GM12878 (cell line): Measurements from ENCODE around the gene BMF. TPM values are rescaled to one million over a fixed set of nuclear protein-coding genes. Genes with fewer than 3 reads are reported as not detected.

ENCODE experiments used
- ATAC-seq: fragments of 200-7000 bp; cut with Tn5 transposase; 3 replicates; pipeline ENCODE4 v1.9.1; 2020; ENCODE audit warnings: mild to moderate bottlenecking, moderate library complexity
- BruUV-seq: library from RNA; stranded (reverse); fragments of 400-500 nt; replicated peaks from 2 replicates; lab custom pipeline; 2021; lab: Mats Ljungman, UMichigan
- CTCF ChIA-PET: fragments of 300-600 bp; sonication (Branson Sonifier 250); formaldehyde crosslinking; extraction: SDS; loops from one replicate; lab custom pipeline; 2021; ENCODE audit warnings: inconsistent platforms; lab: Yijun Ruan, JAX
- POLR2A ChIA-PET: fragments of 350-600 bp; formaldehyde crosslinking; extraction: SDS; loops from one replicate; lab custom pipeline; 2021; ENCODE audit warnings: inconsistent platforms; lab: Charles Lee
- RAD21 ChIA-PET: fragments of 300-600 bp; sonication (Branson Sonifier 250); formaldehyde crosslinking; loops from one replicate; lab custom pipeline; 2023; ENCODE audit warnings: antibody characterized with exemption; ENCODE audit not compliant: unreplicated experiment; lab: Charles Lee
- SMC1A ChIA-PET: fragments of 300-600 bp; sonication (Branson Sonifier 250); formaldehyde crosslinking; loops from one replicate; lab custom pipeline; 2023; ENCODE audit not compliant: unreplicated experiment, uncharacterized antibody; lab: Charles Lee
- DNase-seq: peaks from one replicate; pipeline ENCODE4 v3.0.0-alpha.2; 2011; ENCODE audit warnings: low read depth, low spot score
- FAIRE-seq: peaks from 3 replicates; lab custom pipeline; 2011; peaks lifted over from hg19 to GRCh38; lab: Jason Lieb, UNC
- H2AFZ ChIP-seq: 2 replicates; pipeline ENCODE4 v1.6.0; 2011; ENCODE audit warnings: low read depth, low read length, control low read depth; ENCODE audit not compliant: control insufficient read depth
- H3K27ac ChIP-seq: 2 replicates; pipeline ENCODE4 v1.5.1; 2011; ENCODE audit warnings: control low read depth; ENCODE audit not compliant: control insufficient read depth, insufficient read depth
- H3K27me3 ChIP-seq, 2 experiments: replicated peaks in 1 of 2; 2 replicates each; pipeline versions ENCODE4 v1.6.0 to v1.6.1; 2011; ENCODE audit warnings: low read length in 1 of 2; ENCODE audit not compliant: control insufficient read depth in 2 of 2, insufficient read depth in 2 of 2
- H3K36me3 ChIP-seq, 2 experiments: 2 replicates each; pipeline ENCODE4 v1.5.1; 2011; ENCODE audit warnings: low read length in 1 of 2; ENCODE audit not compliant: control insufficient read depth in 2 of 2, insufficient read depth in 2 of 2
- H3K4me1 ChIP-seq: 2 replicates; pipeline ENCODE4 v1.6.1; 2011; ENCODE audit warnings: mild to moderate bottlenecking, low read length, moderate library complexity, mixed read lengths; ENCODE audit not compliant: control insufficient read depth, insufficient read depth
- H3K4me2 ChIP-seq: 2 replicates; pipeline ENCODE4 v1.6.0; 2011; ENCODE audit warnings: control low read depth; ENCODE audit not compliant: control insufficient read depth, insufficient read depth
- H3K4me3 ChIP-seq: fragments of 200-600 bp; sonication (generic); 2 replicates; pipeline ENCODE4 v1.5.1; 2016
- H3K79me2 ChIP-seq: 2 replicates; pipeline ENCODE4 v1.6.0; 2011; ENCODE audit warnings: low read length; ENCODE audit not compliant: control insufficient read depth, insufficient read depth
- H3K9ac ChIP-seq: 2 replicates; pipeline ENCODE4 v1.8.0; 2011; ENCODE audit warnings: low read length, control low read depth, mixed read lengths; ENCODE audit not compliant: control insufficient read depth, insufficient read depth
- H3K9me3 ChIP-seq: replicated peaks from 3 replicates; pipeline ENCODE4 v1.5.1; 2011; ENCODE audit warnings: mild to moderate bottlenecking, low read length; ENCODE audit not compliant: control insufficient read depth, insufficient read depth
- H4K20me1 ChIP-seq: 2 replicates; pipeline ENCODE4 v1.6.0; 2011; ENCODE audit not compliant: control insufficient read depth, insufficient read depth
- ASH2L ChIP-seq: fragments of 300-600, 200-600 bp; sonication (generic); IDR thresholded peaks from 2 replicates; pipeline ENCODE4 v1.6.1; 2017; ENCODE audit warnings: low read depth, mild to moderate bottlenecking, borderline replicate concordance
- ATF3 ChIP-seq: IDR thresholded peaks from 2 replicates; pipeline ENCODE4 v1.6.1; 2011; ENCODE audit warnings: low read depth, mild to moderate bottlenecking, low read length, moderate library complexity, borderline replicate concordance; ENCODE audit errors: extremely low read depth
- CHD2 ChIP-seq: IDR thresholded peaks from 2 replicates; pipeline ENCODE4 v1.6.1; 2011; ENCODE audit warnings: low read depth, low read length, improper control_type of control experiment, borderline replicate concordance
- CTCF ChIP-seq, 3 experiments: IDR thresholded peaks in 2 of 3; conservative IDR thresholded peaks in 1 of 3; 2 replicates each; pipeline ENCODE4 v1.5.1; 2011; ENCODE audit warnings: low read depth in 3 of 3, low read length in 3 of 3, mild to moderate bottlenecking in 3 of 3, control low read depth in 2 of 3, moderate library complexity in 2 of 3, inconsistent platforms in 1 of 3, mixed read lengths in 1 of 3; ENCODE audit not compliant: control insufficient read depth in 2 of 3, insufficient read depth in 1 of 3; ENCODE audit errors: extremely low read depth in 1 of 3
- GATAD2B ChIP-seq: fragments of 450-650 bp; conservative IDR thresholded peaks from 2 replicates; pipeline ENCODE4 v1.6.1; 2017; ENCODE audit warnings: low read depth, mild to moderate bottlenecking, moderate library complexity
- IKZF2 ChIP-seq, 2 experiments: fragments of 450-650 bp; IDR thresholded peaks; 2 replicates each; pipeline ENCODE4 v1.6.1; 2017; ENCODE audit warnings: mild to moderate bottlenecking in 2 of 2, moderate library complexity in 2 of 2
- KDM1A ChIP-seq: fragments of 200-600 bp; sonication (generic); IDR thresholded peaks from 2 replicates; pipeline ENCODE4 v1.6.1; 2016; ENCODE audit warnings: borderline replicate concordance
- NBN ChIP-seq: fragments of 450-650 bp; IDR thresholded peaks from 2 replicates; pipeline ENCODE4 v1.6.1; 2016
- NFXL1 ChIP-seq: fragments of 450-650 bp; IDR thresholded peaks from 2 replicates; pipeline ENCODE4 v1.6.1; 2017; ENCODE audit warnings: antibody characterized with exemption, mild to moderate bottlenecking, borderline replicate concordance
- NR2C1 ChIP-seq: fragments of 450-650 bp; IDR thresholded peaks from 2 replicates; pipeline ENCODE4 v1.6.1; 2017; ENCODE audit warnings: antibody characterized with exemption, mild to moderate bottlenecking, moderate library complexity
- SPI1 ChIP-seq: IDR thresholded peaks from 2 replicates; pipeline ENCODE4 v1.6.1; 2011; ENCODE audit warnings: low read depth, mild to moderate bottlenecking, low read length, moderate library complexity, borderline replicate concordance; ENCODE audit not compliant: insufficient read depth
- SUZ12 ChIP-seq: fragments of 200-600 bp; sonication (generic); IDR thresholded peaks from one replicate; pipeline ENCODE4 v1.6.1; 2018; ENCODE audit warnings: antibody characterized with exemption, mild to moderate bottlenecking; ENCODE audit not compliant: unreplicated experiment
- TCF3 ChIP-seq: IDR thresholded peaks from 2 replicates; pipeline ENCODE4 v1.6.1; 2012; ENCODE audit warnings: low read depth, mild to moderate bottlenecking, low read length, borderline replicate concordance; ENCODE audit not compliant: insufficient read depth
- ZNF24 ChIP-seq: fragments of 450-650 bp; IDR thresholded peaks from 2 replicates; pipeline ENCODE4 v1.6.1; 2017; ENCODE audit warnings: antibody characterized with exemption, mild to moderate bottlenecking
- ZNF274 ChIP-seq: IDR thresholded peaks from one replicate; pipeline ENCODE4 v1.8.0; 2011; ENCODE audit not compliant: insufficient read length, insufficient read depth
- ZSCAN29 ChIP-seq: fragments of 450-650 bp; IDR thresholded peaks from 2 replicates; pipeline ENCODE4 v1.6.1; 2017; ENCODE audit warnings: mild to moderate bottlenecking, moderate library complexity
- WGBS: methylation state at CpG from one replicate; pipeline ENCODE4 v1.1.6; 2016; ENCODE audit warnings: low lambda C conversion rate; ENCODE audit not compliant: insufficient replicate concordance, insufficient coverage; ENCODE audit errors: missing lambda C conversion rate; 5-methylcytosine and 5-hydroxymethylcytosine counted together
- in situ Hi-C: fragments of 300-500 bp; cut with MboI; formaldehyde crosslinking; loops from 9 replicates; pipeline ENCODE4 v1.14.3; 2018; ENCODE audit warnings: mixed read lengths
- intact Hi-C: fragments of 100-400 bp; cut with micrococcal nuclease; formaldehyde crosslinking; loops from one replicate; pipeline ENCODE4 v1.14.2; 2022; ENCODE audit not compliant: unreplicated experiment
- polyA plus RNA-seq, 11 experiments: library from polyadenylated mRNA; depleted of rRNA in 4 of 11; unstranded in 6 of 11; stranded (reverse) in 5 of 11; fragments of >200 nt; fragmentation: Nextera tagmentation in 4 of 11; fragmentation: Illumina TruSeq in 1 of 11; extraction: Ambion mirVana in 4 of 11; extraction: Trizol in 1 of 11; gene quantifications; 1 replicate in 1 of 11; 2 replicates in 10 of 11; pipeline versions ENCODE4 v1.2.1 to v1.2.3, GENCODE V29; 2011 to 2016; ENCODE audit warnings: inconsistent platforms in 2 of 11, missing spikeins in 2 of 11, low read depth in 1 of 11
- total RNA-seq, 4 experiments: library from RNA; depleted of rRNA in 3 of 4; stranded (reverse); fragments of >200 nt in 3 of 4; fragmentation: Illumina TruSeq in 1 of 4; extraction: Trizol in 1 of 4; gene quantifications; 2 replicates each; pipeline versions ENCODE4 v1.2.1 to v1.2.3, GENCODE V29; 2013 to 2021
- TF ChIP-seq, protein P1 (sequence below): IDR thresholded peaks from 2 replicates; pipeline ENCODE4 v1.6.1; 2012; ENCODE audit warnings: improper control_type of control experiment, low read depth, low read length; ENCODE audit not compliant: insufficient replicate concordance

The BMF gene
- total and polyA plus RNA-seq, 10 of the 15 experiments (the other 5 are each of a cell fraction or from before 2014, with no cell fraction given), result 0.82 to 34.9 (median 16.9) TPM

GRCh38 chr15:40151991-40152390 lies 43.3 kb upstream of the BMF start:
- FAIRE-seq (no peak), DNase-seq (no peak), ATAC-seq (no peak)
- 72% methylated on average over 4 of the region's 4 CpGs for WGBS
- Histone ChIP-seq H3K4me1 (peaks cover 11% of the 10 kb centered on the region), H3K4me2 (no peak overlapping the region), H4K20me1 (no peaks in the 10 kb centered on the region), H3K79me2 (no peaks in the 10 kb centered on the region), H3K27ac (no peak overlapping the region), H3K36me3 (no peaks in the 10 kb centered on the region), H2AFZ (no peak overlapping the region), H3K4me3 (no peak overlapping the region), H3K9me3 (no peaks in the 10 kb centered on the region), H3K27me3 (no peaks in the 10 kb centered on the region), H3K9ac (no peak overlapping the region)
- ChIA-PET RAD21 (interaction anchor here (0.7 kb wide), 1 partner anchor 335 kb away, joined by 5 read pairs; no protein-coding TSS in a partner anchor), POLR2A (interaction anchor here (0.7 kb wide), 1 partner anchor 113 kb away, joined by 8 read pairs; no protein-coding TSS in a partner anchor), CTCF (interaction anchor here (1.1 kb wide), 1 partner anchor 106 kb away, joined by 4 read pairs; no protein-coding TSS in a partner anchor), SMC1A (no interaction called here)
- intact Hi-C loops (no loop called here), in situ Hi-C loops (no loop called here)
- no TSS peak for BruUV-seq
- TF ChIP-seq IKZF2 (IDR thresholded peaks at IDR 0.05) (no peak), CTCF (IDR thresholded peaks at IDR 0.05 in 2 of 3, conservative IDR thresholded peaks at IDR 0.05 in 1 of 3; ENCODE audit: control insufficient read depth in 2 of 3, extremely low read depth in 1 of 3, insufficient read depth in 1 of 3, low read depth in 3 of 3, low read length in 3 of 3) (no peak), SPI1 (no peak), SUZ12 (no peak), CHD2 (no peak), NR2C1 (no peak), TCF3 (no peak), ATF3 (no peak), ZNF24 (no peak), ZNF274 (no peak), NBN (no peak), ZSCAN29 (no peak), KDM1A (no peak), ASH2L (no peak), GATAD2B (no peak), NFXL1 (no peak)
- TF ChIP-seq, protein P1, sequence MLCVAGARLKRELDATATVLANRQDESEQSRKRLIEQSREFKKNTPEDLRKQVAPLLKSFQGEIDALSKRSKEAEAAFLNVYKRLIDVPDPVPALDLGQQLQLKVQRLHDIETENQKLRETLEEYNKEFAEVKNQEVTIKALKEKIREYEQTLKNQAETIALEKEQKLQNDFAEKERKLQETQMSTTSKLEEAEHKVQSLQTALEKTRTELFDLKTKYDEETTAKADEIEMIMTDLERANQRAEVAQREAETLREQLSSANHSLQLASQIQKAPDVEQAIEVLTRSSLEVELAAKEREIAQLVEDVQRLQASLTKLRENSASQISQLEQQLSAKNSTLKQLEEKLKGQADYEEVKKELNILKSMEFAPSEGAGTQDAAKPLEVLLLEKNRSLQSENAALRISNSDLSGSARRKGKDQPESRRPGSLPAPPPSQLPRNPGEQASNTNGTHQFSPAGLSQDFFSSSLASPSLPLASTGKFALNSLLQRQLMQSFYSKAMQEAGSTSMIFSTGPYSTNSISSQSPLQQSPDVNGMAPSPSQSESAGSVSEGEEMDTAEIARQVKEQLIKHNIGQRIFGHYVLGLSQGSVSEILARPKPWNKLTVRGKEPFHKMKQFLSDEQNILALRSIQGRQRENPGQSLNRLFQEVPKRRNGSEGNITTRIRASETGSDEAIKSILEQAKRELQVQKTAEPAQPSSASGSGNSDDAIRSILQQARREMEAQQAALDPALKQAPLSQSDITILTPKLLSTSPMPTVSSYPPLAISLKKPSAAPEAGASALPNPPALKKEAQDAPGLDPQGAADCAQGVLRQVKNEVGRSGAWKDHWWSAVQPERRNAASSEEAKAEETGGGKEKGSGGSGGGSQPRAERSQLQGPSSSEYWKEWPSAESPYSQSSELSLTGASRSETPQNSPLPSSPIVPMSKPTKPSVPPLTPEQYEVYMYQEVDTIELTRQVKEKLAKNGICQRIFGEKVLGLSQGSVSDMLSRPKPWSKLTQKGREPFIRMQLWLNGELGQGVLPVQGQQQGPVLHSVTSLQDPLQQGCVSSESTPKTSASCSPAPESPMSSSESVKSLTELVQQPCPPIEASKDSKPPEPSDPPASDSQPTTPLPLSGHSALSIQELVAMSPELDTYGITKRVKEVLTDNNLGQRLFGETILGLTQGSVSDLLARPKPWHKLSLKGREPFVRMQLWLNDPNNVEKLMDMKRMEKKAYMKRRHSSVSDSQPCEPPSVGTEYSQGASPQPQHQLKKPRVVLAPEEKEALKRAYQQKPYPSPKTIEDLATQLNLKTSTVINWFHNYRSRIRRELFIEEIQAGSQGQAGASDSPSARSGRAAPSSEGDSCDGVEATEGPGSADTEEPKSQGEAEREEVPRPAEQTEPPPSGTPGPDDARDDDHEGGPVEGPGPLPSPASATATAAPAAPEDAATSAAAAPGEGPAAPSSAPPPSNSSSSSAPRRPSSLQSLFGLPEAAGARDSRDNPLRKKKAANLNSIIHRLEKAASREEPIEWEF, result no peak
